PC-9 (cell line): ENCODE results near the gene SLC25A25. TPM values are rescaled to one million over a fixed set of nuclear protein-coding genes. Genes with fewer than 3 reads are reported as not detected.
A peak's percentile ranks its signal among the peaks of the same experiment; 100 is the strongest.

Experiments
- BruUV-seq: library from RNA; stranded (reverse); fragments of 400-500 nt; replicated peaks from 2 replicates; lab custom pipeline; 2021; lab: Mats Ljungman, UMichigan
- CTCF ChIA-PET: fragments of 300-600 bp; sonication (Branson Sonifier 250); formaldehyde crosslinking; loops from one replicate; lab custom pipeline; 2022; ENCODE audit warnings: antibody characterized with exemption; lab: Charles Lee
- POLR2A ChIA-PET: fragments of 300-600 bp; sonication (Branson Sonifier 250); formaldehyde crosslinking; loops from one replicate; lab custom pipeline; 2022; ENCODE audit warnings: antibody characterized with exemption; ENCODE audit not compliant: unreplicated experiment; lab: Charles Lee
- DNase-seq, 2 experiments: peaks; one replicate each; pipeline versions ENCODE4 v3.0.0 to v3.0.0-alpha.2; 2015 to 2022; ENCODE audit warnings: mixed read lengths in 1 of 2
- H2AFZ ChIP-seq: fragments of 200-600 bp; sonication (generic); 2 replicates; pipeline ENCODE4 v1.8.1; 2017; ENCODE audit warnings: antibody characterized with exemption
- H3F3A ChIP-seq: fragments of 200-600 bp; sonication (generic); 2 replicates; pipeline ENCODE4 v1.8.1; 2017; ENCODE audit warnings: antibody characterized with exemption, mild to moderate bottlenecking, low read depth; ENCODE audit not compliant: insufficient read depth
- H3K27ac ChIP-seq: fragments of 200-600 bp; sonication (generic); 2 replicates; pipeline ENCODE4 v1.6.1; 2016; ENCODE audit warnings: mixed run types
- H3K27me3 ChIP-seq: fragments of 200-600 bp; sonication (generic); 2 replicates; pipeline ENCODE4 v1.6.1; 2016; ENCODE audit warnings: low read depth, mixed run types; ENCODE audit not compliant: insufficient read depth
- H3K36me3 ChIP-seq: fragments of 200-600 bp; sonication (generic); 2 replicates; pipeline ENCODE4 v1.6.1; 2016; ENCODE audit warnings: low read depth, mixed run types
- H3K4me1 ChIP-seq: fragments of 200-600 bp; sonication (generic); replicated peaks from 2 replicates; pipeline ENCODE4 v1.6.1; 2016; ENCODE audit warnings: mixed run types; ENCODE audit not compliant: insufficient read depth
- H3K4me2 ChIP-seq: fragments of 200-600 bp; sonication (generic); 2 replicates; pipeline ENCODE4 v1.6.1; 2017; ENCODE audit warnings: mixed run types
- H3K4me3 ChIP-seq: fragments of 200-600 bp; sonication (generic); 2 replicates; pipeline ENCODE4 v1.6.1; 2016; ENCODE audit warnings: mixed run types
- H3K79me2 ChIP-seq: fragments of 200-600 bp; sonication (generic); 2 replicates; pipeline ENCODE4 v1.6.1; 2017; ENCODE audit warnings: low read depth, mixed run types
- H3K9me2 ChIP-seq: fragments of 200-600 bp; sonication (generic); 2 replicates; pipeline ENCODE4 v1.8.1; 2017; ENCODE audit warnings: mild to moderate bottlenecking; ENCODE audit not compliant: insufficient read depth
- H3K9me3 ChIP-seq: fragments of 200-600 bp; sonication (generic); 2 replicates; pipeline ENCODE4 v1.8.1; 2016; ENCODE audit warnings: low read depth; ENCODE audit not compliant: insufficient read depth
- H4K20me1 ChIP-seq: fragments of 200-600 bp; sonication (generic); 2 replicates; pipeline ENCODE4 v1.8.1; 2017; ENCODE audit not compliant: insufficient read depth
- CTCF ChIP-seq: fragments of 200-600 bp; sonication (generic); conservative IDR thresholded peaks from 2 replicates; pipeline ENCODE4 v1.6.1; 2017; ENCODE audit warnings: mixed run types, antibody characterized with exemption, mild to moderate bottlenecking, moderate library complexity
- EZH2 ChIP-seq: fragments of 200-600 bp; sonication (generic); IDR thresholded peaks from 2 replicates; pipeline ENCODE4 v1.8.0; 2017; ENCODE audit warnings: antibody characterized with exemption, low read depth
- intact Hi-C: fragments of 100-400 bp; cut with micrococcal nuclease; formaldehyde crosslinking; loops from one replicate; pipeline ENCODE4 v1.10.0; 2022; ENCODE audit not compliant: unreplicated experiment
- total RNA-seq: library from RNA; stranded (reverse); gene quantifications from 2 replicates; pipeline ENCODE4 v1.2.3, GENCODE V29; 2021

The SLC25A25 gene
- total RNA-seq, 1 experiment from 2014 or later = 11.7 TPM

GRCh38 chr9:128096616-128097536 is 28.8 kb downstream of the SLC25A25 start:
- intact Hi-C loops = loop anchor here (5.0 kb wide), 1 partner anchor 45 kb away; no protein-coding TSS in a partner anchor
- peaks cover 9% of the 10 kb centered on the region; the same call in 1 of the 2 replicates for H4K20me1 ChIP-seq
- BruUV-seq = no TSS peak
- H3K9me2 ChIP-seq = no peaks in the 10 kb centered on the region
- POLR2A ChIA-PET = no interaction called here
- TF ChIP-seq EZH2 = no peak
- no peak for TF ChIP-seq CTCF
- no peak overlapping the region for H3K4me2 ChIP-seq
- no peak for DNase-seq
- H2AFZ ChIP-seq = no peak overlapping the region
- CTCF ChIA-PET = interaction anchor here (0.5 kb wide), 1 partner anchor 399 kb away, joined by 3 read pairs; no protein-coding TSS in a partner anchor
- no peak overlapping the region for H3K4me3 ChIP-seq
- H3K9me3 ChIP-seq = no peaks in the 10 kb centered on the region
- peaks cover 41% of the 10 kb centered on the region for H3K4me1 ChIP-seq
- H3F3A ChIP-seq = peaks cover 46% of the 10 kb centered on the region
- no peak overlapping the region for H3K27ac ChIP-seq
- peaks cover 58% of the 10 kb centered on the region for H3K79me2 ChIP-seq
- no peaks in the 10 kb centered on the region for H3K36me3 ChIP-seq
- no peaks in the 10 kb centered on the region for H3K27me3 ChIP-seq

- Histone ChIP-seq H3K27ac (peak overlapping the region; percentile 82), H4K20me1 (peaks cover 9% of the 10 kb centered on the region; the same call in 1 of the 2 replicates), H3K27me3 (no peaks in the 10 kb centered on the region), H3K36me3 (no peaks in the 10 kb centered on the region), H3K4me2 (peak overlapping the region; percentile 98), H3K9me2 (no peaks in the 10 kb centered on the region), H3K9me3 (no peaks in the 10 kb centered on the region), H3K4me3 (no peak overlapping the region), H3K79me2 (peaks cover 54% of the 10 kb centered on the region), H3F3A (peaks cover 41% of the 10 kb centered on the region), H2AFZ (no peak overlapping the region), H3K4me1 (peaks cover 41% of the 10 kb centered on the region)
- TSS peak; percentile 21 for BruUV-seq
- ChIA-PET POLR2A (interaction anchor here (0.8 to 0.9 kb wide), 2 partner anchors 123 to 577 kb away, joined by 4 to 8 read pairs; no protein-coding TSS in a partner anchor), CTCF (interaction anchor here (0.5 to 1.2 kb wide), 4 partner anchors 9 to 398 kb away, joined by 3 to 5 read pairs (median 3); partner anchors contain the start of gene NAIF1)
- intact Hi-C loops = loop anchor here (2.0 to 5.0 kb wide), 4 partner anchors 19 to 161 kb away; partner anchors contain the start of genes DPM2 and SLC25A25
- no peak for DNase-seq
- TF ChIP-seq CTCF (no peak), EZH2 (no peak)
These were observed 29.7 kb downstream of the SLC25A25 start for GRCh38 chr9:128097543-128098296.
